Fibroblast of the conjunctiva (primary cell): ENCODE measurements around the gene CRY1.
"Not testable (repeated sequence)": the region's sequence is repeated elsewhere in the genome, so short reads cannot be mapped to it uniquely, and the experiment has no call there.

Experiments used
- DNase-seq: peaks from one replicate; pipeline ENCODE4 v3.0.0-alpha.2; 2010; ENCODE audit warnings: low read depth

Gene CRY1

GRCh38 chr12:106999446-106999845 lies 93.9 kb downstream of the CRY1 start:
- DNase-seq: no peak

GRCh38 chr12:106997916-106998315 lies 95.4 kb downstream of the CRY1 start:
- no peak for DNase-seq

- DNase-seq: not testable (repeated sequence)
Observed at GRCh38 chr12:106996102-106996501, 97.2 kb downstream of the CRY1 start.

GRCh38 chr12:106994579-106995220 lies 98.6 kb downstream of the CRY1 start:
- DNase-seq: no peak

GRCh38 chr12:106987846-106988245 lies 105.5 kb downstream of the CRY1 start:
- DNase-seq: no peak

GRCh38 chr12:106986625-106987389 lies 106.5 kb downstream of the CRY1 start, which contains the start of gene MTERF2:
MTERF2 (minus strand) TSS chr12:106987146; CDS start chr12:106978714, 8,432 bp downstream.
- DNase-seq: peak; percentile 89

GRCh38 chr12:106986135-106986534 lies 107.2 kb downstream of the CRY1 start:
- no peak for DNase-seq

- no peak for DNase-seq
Observed at GRCh38 chr12:106985479-106985878, 107.9 kb downstream of the CRY1 start.

GRCh38 chr12:106984588-106985137 lies 108.7 kb downstream of the CRY1 start:
- DNase-seq: no peak

GRCh38 chr12:106982229-106982628 lies 111.1 kb downstream of the CRY1 start:
- no peak for DNase-seq

GRCh38 chr12:106981788-106982187 lies 111.6 kb downstream of the CRY1 start:
- peak; percentile 43 for DNase-seq

- DNase-seq: no peak
Observed at GRCh38 chr12:106980944-106981343, 112.4 kb downstream of the CRY1 start.

GRCh38 chr12:106978035-106978800 lies 115.1 kb downstream of the CRY1 start:
- DNase-seq: no peak

GRCh38 chr12:106976668-106977067 lies 116.7 kb downstream of the CRY1 start:
- no peak for DNase-seq

- peak; percentile 76 for DNase-seq
Observed at GRCh38 chr12:106975993-106976658, 117.2 kb downstream of the CRY1 start.

GRCh38 chr12:106975098-106975497 lies 118.3 kb downstream of the CRY1 start:
- no peak for DNase-seq

- DNase-seq: no peak
Observed at GRCh38 chr12:106974511-106974910, 118.8 kb downstream of the CRY1 start.

- no peak for DNase-seq
Observed at GRCh38 chr12:106973545-106973944, 119.8 kb downstream of the CRY1 start.

- DNase-seq: no peak
Observed at GRCh38 chr12:106971065-106971464, 122.3 kb downstream of the CRY1 start.

GRCh38 chr12:106964526-106964925 lies 128.8 kb downstream of the CRY1 start:
- DNase-seq: no peak

- no peak for DNase-seq
Observed at GRCh38 chr12:106962286-106962685, 131.1 kb downstream of the CRY1 start.

GRCh38 chr12:106960443-106960842 lies 132.9 kb downstream of the CRY1 start:
- no peak for DNase-seq
